Activated CD4-positive, alpha-beta T cell treated with anti-CD3 and anti-CD28 coated beads for 48 hours (primary cell): ENCODE data around the gene ING5.
A peak's percentile ranks its signal among the peaks of the same experiment; 100 is the strongest.

ENCODE experiments used
- DNase-seq: peaks from one replicate; pipeline ENCODE4 v3.0.0-alpha.2; 2020

Gene ING5

GRCh38 chr2:241764275-241765241 lies 62.7 kb downstream of the ING5 start:
- DNase-seq, result peak; percentile 2

DNA sequence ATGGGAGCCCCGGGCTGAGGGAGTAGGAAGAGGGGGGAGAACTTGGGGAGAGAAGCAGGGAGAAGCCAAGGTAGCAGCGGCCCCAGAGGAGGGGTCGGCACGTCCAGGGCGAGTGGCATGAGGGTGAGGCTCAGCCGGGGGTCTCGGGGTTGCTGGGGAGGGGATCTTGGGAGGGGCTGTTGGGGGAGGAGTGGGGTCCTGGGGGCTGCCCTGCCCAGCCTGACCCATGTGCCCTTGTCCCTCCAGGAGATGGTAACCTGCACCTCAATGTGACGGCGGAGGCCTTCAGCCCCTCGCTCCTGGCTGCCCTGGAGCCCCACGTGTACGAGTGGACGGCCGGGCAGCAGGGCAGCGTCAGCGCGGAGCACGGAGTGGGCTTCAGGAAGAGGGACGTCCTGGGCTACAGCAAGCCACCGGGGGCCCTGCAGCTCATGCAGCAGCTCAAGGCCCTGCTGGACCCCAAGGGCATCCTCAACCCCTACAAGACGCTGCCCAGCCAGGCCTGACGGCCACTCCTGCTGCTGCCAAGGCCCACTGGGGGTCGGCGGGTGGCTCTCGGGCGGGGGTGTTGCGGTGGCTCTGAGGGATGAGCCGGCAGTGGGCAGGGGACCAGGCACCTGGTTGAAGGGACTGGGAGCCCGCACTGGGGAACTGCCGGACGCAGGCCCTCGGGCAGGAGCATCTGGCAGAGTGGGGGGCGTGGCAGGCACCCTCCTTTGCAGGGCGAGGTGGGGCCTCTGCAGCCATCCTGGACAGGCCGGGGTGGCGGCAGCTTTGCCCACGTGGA lies 65.8 kb downstream of the ING5 start:
- no peak for DNase-seq

GRCh38 chr2:241768251-241768711 lies 66.4 kb downstream of the ING5 start:
- DNase-seq, result no peak

DNA sequence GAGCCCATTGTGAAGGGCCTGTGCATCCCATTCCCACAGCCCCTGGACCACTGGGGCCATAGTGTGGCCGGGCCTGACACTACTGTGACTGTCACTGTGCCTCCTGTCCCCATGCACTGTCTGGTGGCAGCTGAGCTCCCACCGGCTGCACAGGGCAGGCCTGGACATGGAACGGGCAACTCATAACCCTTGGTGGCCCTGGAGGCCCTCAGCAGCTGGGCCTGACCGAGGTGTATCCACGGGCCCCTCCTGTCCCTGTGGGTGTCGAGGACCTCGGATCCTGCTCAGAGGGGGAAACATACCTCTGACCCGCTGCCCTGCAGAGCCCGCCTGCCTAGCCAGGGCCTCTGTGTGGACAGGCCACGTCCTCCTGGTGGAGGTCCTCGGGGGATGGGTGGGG lies 67.0 kb downstream of the ING5 start:
- DNase-seq, result no peak

DNA sequence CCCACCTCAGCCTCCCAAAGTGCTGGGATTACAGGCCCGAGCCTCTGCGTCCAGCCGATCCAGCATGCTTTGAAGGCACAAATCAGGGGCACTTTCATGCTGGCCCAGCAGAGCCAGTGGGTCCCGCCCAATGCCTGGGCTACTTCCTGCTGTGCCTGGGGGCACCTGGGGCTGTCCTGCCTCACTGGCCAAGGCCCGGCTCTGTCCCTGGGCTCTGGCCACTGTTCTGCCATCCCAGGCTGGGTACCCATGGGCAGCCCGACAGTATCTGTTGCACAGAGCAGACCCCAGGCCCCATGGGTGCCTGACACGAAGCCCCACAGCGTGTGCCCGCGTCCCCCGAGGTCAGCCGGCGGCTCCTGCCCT lies 68.0 kb downstream of the ING5 start:
- no peak for DNase-seq

GRCh38 chr2:241770185-241770935 lies 68.5 kb downstream of the ING5 start:
- DNase-seq, result no peak

DNA sequence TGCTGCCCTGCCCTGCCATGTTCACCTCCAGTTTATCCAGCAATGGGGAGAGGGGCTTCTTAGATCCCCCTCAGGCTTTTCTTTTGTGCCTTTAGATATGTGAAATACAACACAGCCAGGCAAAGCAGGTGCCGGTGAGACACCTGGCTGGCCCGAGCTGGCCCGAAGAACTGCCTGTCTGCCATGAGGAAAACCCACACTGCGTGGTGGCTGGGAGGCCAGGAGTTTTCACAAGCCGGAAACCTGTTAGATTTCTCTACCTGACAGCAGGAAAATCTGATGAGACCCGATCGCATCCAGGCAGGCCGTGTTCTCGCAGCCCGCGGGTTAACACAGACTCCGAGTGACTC lies 69.1 kb downstream of the ING5 start:
- no peak for DNase-seq

GRCh38 chr2:241771286-241772062 lies 69.6 kb downstream of the ING5 start:
- DNase-seq, result no peak

GRCh38 chr2:241772063-241772499 lies 70.2 kb downstream of the ING5 start:
- peak; percentile 45 for DNase-seq

- DNase-seq, result no peak
Observed at GRCh38 chr2:241773511-241774418, 71.9 kb downstream of the ING5 start.

GRCh38 chr2:241774419-241775222 lies 72.8 kb downstream of the ING5 start:
- DNase-seq, result no peak

DNA sequence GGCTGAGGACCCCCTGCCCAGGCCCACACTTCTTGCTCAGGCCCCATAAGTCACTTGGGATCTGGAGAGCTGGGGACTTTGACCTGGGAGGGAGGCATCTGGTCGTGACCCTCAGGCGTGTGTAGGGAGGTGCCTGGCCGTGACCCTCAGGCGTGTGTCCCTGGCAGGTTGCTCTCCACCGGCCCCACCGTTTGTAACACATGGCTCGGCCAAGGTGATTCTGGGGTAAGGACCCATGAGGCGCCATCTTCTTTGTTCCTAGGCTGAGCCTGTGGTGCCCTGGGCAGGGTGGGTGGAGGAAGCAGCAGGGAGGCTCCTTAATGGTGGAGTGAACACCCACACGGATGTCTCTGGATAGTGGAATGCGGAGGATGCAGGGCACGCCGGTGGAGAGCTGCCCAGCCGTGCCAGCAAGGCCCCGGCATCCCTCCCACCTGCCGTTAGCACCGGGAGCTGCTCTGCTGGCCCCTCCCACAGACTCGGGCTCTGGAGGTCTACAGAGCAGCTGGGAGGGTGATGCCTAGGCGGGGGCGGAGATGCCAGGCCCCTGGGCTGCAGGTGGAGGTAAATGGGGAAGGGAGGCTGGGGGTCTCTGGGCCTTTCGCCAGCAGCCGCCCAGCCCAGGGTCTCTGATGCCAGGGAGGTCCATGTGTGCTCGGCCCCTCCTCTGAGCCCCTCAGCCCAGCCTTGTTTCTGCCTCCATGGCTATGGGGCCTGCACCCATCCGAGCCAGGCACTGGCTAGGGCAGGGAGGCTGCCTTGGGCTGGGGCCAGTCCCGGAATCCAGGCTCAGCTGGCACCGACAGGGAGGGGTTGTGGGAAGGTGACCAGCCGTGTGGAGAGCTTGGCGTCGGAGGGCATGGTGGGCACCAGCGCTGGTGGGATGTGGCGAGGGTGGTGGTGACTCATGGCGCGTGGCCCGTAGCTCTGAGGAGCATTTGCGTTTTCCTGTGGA lies 73.7 kb downstream of the ING5 start:
- DNase-seq, result no peak

GRCh38 chr2:241776336-241777169 lies 74.7 kb downstream of the ING5 start, which contains the start of gene GAL3ST2:
Gene GAL3ST2, plus strand, starts transcription at chr2:241776822. Its CDS starts 134 bp downstream, at chr2:241776956.
- no peak for DNase-seq

DNA sequence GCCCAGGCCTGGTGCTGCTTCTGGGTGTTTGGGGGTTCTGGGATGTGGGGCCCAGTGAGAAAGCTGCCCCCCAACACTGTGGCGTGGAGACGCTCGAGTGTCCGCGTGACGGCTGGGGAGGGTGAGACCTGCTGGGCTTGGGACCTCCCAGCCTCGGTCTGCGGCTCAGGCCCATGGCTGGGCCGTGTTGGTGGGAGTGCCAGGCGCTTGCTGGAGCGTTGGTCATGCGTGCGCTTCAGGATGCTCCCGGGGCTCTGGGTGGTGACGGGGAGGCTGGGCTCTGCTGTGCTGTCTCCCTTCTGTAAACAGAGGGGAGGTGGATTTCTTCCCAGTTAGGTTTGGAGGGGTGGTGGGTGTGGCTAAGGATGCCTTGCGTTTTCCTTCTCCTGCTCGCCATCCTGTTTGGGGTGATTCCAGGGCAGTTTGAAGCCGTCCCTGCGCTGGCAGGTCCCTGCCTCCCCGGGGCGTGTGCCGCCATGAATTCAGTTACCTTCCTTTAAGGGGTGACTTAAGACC lies 75.4 kb downstream of the ING5 start:
- no peak for DNase-seq

DNA sequence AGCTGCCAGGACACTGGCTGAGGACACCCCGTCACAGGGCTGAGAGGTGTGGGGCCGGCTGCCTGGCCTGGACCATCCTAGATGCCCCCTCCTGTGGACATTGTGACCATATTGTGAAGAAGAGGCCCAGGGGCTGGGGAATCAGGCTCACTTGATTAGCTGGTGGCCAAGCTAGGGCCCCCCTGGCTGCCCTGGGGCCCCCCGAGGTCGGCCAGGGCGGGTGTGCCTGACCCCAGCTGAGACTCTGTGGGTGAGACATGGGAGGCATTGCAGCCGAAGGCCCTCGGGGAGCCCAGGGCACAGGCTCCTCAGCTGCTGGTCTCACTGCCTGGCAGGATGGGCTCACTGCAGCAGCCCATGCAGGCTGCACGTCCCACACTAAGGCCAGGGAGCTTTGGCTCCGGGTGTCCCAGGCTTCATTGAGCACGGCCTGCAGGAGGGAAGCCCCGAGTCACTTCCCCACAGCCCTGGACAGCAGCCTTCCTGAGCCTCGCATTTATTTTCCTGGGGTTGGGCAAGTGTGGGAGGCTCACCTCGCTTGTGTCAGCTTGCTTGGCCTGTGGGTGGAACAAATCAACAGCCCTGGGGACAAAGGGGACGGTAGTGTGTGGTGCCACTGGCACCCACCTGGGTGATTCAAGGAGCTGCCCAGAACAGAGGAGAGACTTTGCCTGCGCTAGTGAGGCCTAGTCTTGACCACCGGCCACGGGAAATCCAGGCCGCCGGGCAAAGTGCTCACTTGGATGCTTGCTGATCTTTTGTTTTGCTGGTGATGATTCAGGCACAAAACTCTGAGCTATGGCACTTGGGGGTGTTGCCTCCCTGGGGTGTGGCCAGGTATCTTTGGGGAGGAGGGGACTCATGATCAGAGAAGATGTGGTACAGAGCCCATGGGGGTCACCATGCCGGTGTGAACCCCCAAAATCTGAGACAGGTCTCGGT lies 76.1 kb downstream of the ING5 start:
- no peak for DNase-seq
